ENCODE data around the gene PCDHGC3.

Gene PCDHGC3

DNA sequence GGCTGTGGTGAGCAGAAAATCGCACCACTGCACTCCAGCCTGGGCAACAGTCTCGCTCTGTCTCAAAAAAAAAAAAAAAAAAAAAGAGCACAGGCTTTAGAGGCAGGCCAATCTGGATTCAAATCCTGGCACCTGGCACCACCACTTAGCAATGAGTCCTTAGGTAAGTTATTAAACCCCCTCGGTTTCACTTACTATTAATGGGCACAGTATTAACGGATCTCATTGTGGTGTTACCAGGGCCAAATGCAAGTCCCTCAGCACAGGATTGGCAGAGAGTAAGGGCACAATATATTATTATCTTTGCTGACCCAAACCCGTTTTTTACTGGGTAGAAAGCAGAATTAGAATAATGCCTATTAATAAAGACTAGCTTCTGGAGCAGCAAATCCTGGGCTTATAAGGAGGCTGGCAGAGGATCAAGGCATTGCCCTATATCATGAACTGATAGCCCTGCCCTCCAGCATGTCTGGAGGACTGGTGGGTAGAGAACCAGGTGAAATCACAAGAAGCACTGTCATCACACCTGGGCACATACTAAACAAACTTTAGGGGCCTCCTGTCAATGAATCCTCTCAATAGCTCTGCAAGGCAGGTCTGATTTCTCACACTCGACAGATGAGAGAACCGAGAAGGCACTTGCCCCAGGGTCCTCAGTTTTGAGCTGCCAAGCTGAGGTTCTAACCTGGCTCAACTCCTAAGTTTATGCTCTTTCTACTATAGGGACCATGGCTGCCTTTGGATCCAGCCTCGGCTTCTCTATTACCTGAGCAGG lies 30.8 kb downstream of the PCDHGC3 start:
- DNase-seq (no peak), ATAC-seq (ENCODE audit: insufficient read depth, low read depth) (no peak)
- H3K79me2 ChIP-seq (ENCODE audit: insufficient read depth, low read length): no peaks in the 10 kb centered on the region
- H3K4me3 ChIP-seq (ENCODE audit: low read depth in 1 of 2, low read length in 2 of 2): no peak overlapping the region
- no peaks in the 10 kb centered on the region for H3K36me3 ChIP-seq (ENCODE audit: insufficient read depth, low read length)
- H3K4me1 ChIP-seq (ENCODE audit: insufficient read depth, low read length): no peaks in the 10 kb centered on the region
- TF ChIP-seq EZH2 (IDR thresholded peaks at IDR 0.05; ENCODE audit: borderline replicate concordance, low read depth, low read length, severe bottlenecking): no peak
- TF ChIP-seq, protein P1, sequence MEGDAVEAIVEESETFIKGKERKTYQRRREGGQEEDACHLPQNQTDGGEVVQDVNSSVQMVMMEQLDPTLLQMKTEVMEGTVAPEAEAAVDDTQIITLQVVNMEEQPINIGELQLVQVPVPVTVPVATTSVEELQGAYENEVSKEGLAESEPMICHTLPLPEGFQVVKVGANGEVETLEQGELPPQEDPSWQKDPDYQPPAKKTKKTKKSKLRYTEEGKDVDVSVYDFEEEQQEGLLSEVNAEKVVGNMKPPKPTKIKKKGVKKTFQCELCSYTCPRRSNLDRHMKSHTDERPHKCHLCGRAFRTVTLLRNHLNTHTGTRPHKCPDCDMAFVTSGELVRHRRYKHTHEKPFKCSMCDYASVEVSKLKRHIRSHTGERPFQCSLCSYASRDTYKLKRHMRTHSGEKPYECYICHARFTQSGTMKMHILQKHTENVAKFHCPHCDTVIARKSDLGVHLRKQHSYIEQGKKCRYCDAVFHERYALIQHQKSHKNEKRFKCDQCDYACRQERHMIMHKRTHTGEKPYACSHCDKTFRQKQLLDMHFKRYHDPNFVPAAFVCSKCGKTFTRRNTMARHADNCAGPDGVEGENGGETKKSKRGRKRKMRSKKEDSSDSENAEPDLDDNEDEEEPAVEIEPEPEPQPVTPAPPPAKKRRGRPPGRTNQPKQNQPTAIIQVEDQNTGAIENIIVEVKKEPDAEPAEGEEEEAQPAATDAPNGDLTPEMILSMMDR (IDR thresholded peaks at IDR 0.05; ENCODE audit: borderline replicate concordance, extremely low read depth, low read length, poor library complexity, severe bottlenecking): no peak
- H2AFZ ChIP-seq (ENCODE audit: low read depth, low read length): no peak overlapping the region
- no peak overlapping the region for H3K9ac ChIP-seq (ENCODE audit: low read depth, low read length)
- H3K27ac ChIP-seq (ENCODE audit: low read length): no peak overlapping the region
- no peaks in the 10 kb centered on the region for H4K20me1 ChIP-seq (ENCODE audit: insufficient read depth, low read length)
- no peaks in the 10 kb centered on the region for H3K27me3 ChIP-seq (ENCODE audit: insufficient read depth, low read length, poor library complexity)
- H3K9me3 ChIP-seq (ENCODE audit: insufficient read depth, low read length, severe bottlenecking): no peaks in the 10 kb centered on the region
- no peak overlapping the region for H3K4me2 ChIP-seq (ENCODE audit: insufficient read depth, low read length)

DNA sequence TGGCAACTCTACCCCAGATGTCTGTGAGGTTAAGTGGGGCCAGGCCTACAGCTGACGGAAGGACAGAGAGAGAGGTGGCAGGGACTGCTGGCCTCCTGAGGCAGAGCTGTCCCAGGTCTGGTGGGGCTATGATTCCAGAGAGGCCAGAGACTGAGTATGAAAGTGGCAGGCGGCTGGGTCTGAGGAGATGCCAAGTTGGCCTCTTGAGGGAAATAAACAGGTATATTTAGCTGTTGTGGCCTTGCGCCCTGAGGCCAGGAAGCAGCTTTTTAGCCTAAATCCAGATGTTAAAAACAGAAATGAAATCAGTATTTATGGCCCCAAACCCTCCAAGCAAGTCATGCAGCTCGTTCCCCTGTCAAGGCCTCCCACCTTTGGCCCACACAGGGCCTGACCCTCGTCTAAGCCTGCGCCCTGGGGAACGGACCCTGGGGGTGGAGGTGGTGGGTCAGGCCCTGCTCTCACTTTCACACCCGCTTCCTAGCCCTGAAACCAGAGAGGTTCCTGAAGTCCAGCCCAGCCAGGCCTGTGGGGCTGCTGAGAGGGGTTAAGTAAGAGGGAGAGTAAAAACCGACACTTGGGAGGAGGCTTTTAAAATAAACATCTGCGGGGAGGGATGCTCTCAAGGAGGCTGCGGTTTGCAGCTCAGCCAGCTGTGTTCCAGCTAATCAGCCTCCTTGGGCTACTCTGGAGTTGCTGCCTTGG lies 31.8 kb downstream of the PCDHGC3 start:
- H4K20me1 ChIP-seq (ENCODE audit: insufficient read depth, low read length): no peaks in the 10 kb centered on the region
- H3K9ac ChIP-seq (ENCODE audit: low read depth, low read length): no peak overlapping the region
- H3K9me3 ChIP-seq (ENCODE audit: insufficient read depth, low read length, severe bottlenecking): no peaks in the 10 kb centered on the region
- peaks cover 3% of the 10 kb centered on the region; the same call in 1 of the 2 replicates for H3K36me3 ChIP-seq (ENCODE audit: insufficient read depth, low read length)
- no peak overlapping the region for H3K4me2 ChIP-seq (ENCODE audit: insufficient read depth, low read length)
- ATAC-seq (ENCODE audit: insufficient read depth, low read depth) (no peak), DNase-seq (no peak)
- H2AFZ ChIP-seq (ENCODE audit: low read depth, low read length): no peak overlapping the region
- no peak overlapping the region for H3K4me3 ChIP-seq (ENCODE audit: low read depth in 1 of 2, low read length in 2 of 2)
- TF ChIP-seq, protein P1 (IDR thresholded peaks at IDR 0.05; ENCODE audit: borderline replicate concordance, extremely low read depth, low read length, poor library complexity, severe bottlenecking): no peak
- TF ChIP-seq EZH2 (IDR thresholded peaks at IDR 0.05; ENCODE audit: borderline replicate concordance, low read depth, low read length, severe bottlenecking): no peak
- H3K27me3 ChIP-seq (ENCODE audit: insufficient read depth, low read length, poor library complexity): no peaks in the 10 kb centered on the region
- no peak overlapping the region for H3K27ac ChIP-seq (ENCODE audit: low read length)
- no peaks in the 10 kb centered on the region for H3K79me2 ChIP-seq (ENCODE audit: insufficient read depth, low read length)
- H3K4me1 ChIP-seq (ENCODE audit: insufficient read depth, low read length): no peaks in the 10 kb centered on the region

DNA sequence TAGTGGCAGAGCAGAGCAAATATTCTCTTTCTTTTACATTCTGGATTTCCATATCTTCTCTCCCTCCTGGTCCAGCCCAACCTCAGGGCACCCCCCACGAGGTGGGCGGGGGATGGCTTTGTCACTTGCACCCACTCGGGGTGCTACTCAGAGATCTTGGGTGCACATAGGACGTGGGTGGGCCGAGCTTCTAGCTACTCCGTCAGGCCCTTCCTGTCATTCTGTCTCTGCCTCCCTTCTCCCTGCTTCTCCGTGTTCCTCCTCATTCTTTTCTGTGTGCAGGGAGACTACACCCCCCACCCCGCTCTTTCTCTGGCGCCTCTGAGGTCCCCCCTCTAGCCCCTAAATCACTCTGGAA lies 32.7 kb downstream of the PCDHGC3 start:
- no peaks in the 10 kb centered on the region for H3K4me1 ChIP-seq (ENCODE audit: insufficient read depth, low read length)
- no peak overlapping the region for H3K27ac ChIP-seq (ENCODE audit: low read length)
- TF ChIP-seq, protein P1 (IDR thresholded peaks at IDR 0.05; ENCODE audit: borderline replicate concordance, extremely low read depth, low read length, poor library complexity, severe bottlenecking): no peak
- TF ChIP-seq EZH2 (IDR thresholded peaks at IDR 0.05; ENCODE audit: borderline replicate concordance, low read depth, low read length, severe bottlenecking): no peak
- H3K36me3 ChIP-seq (ENCODE audit: insufficient read depth, low read length): peaks cover 10% of the 10 kb centered on the region
- no peak for ATAC-seq (ENCODE audit: insufficient read depth, low read depth)
- DNase-seq: no peak
- no peaks in the 10 kb centered on the region for H3K9me3 ChIP-seq (ENCODE audit: insufficient read depth, low read length, severe bottlenecking)
- no peak overlapping the region for H2AFZ ChIP-seq (ENCODE audit: low read depth, low read length)
- no peaks in the 10 kb centered on the region for H4K20me1 ChIP-seq (ENCODE audit: insufficient read depth, low read length)
- no peak overlapping the region for H3K4me2 ChIP-seq (ENCODE audit: insufficient read depth, low read length)
- no peak overlapping the region for H3K4me3 ChIP-seq (ENCODE audit: low read depth in 1 of 2, low read length in 2 of 2)
- no peak overlapping the region for H3K9ac ChIP-seq (ENCODE audit: low read depth, low read length)
- no peaks in the 10 kb centered on the region for H3K79me2 ChIP-seq (ENCODE audit: insufficient read depth, low read length)
- H3K27me3 ChIP-seq (ENCODE audit: insufficient read depth, low read length, poor library complexity): no peaks in the 10 kb centered on the region

All from DND-41 (cell line).